Astrocyte (in vitro differentiated cells and primary cell): ENCODE measurements around the gene ALDH3B2. TPM values are rescaled to one million over a fixed set of nuclear protein-coding genes. Genes with fewer than 3 reads are reported as not detected.

Source experiments
- DNase-seq: peaks from one replicate; pipeline ENCODE4 v3.0.0-alpha.2; 2010; ENCODE audit warnings: low read depth
- FAIRE-seq: peaks from 2 replicates; lab custom pipeline; 2011; peaks lifted over from hg19 to GRCh38; lab: Jason Lieb, UNC
- H2AFZ ChIP-seq: 2 replicates; pipeline ENCODE4 v1.6.0; 2012; ENCODE audit warnings: low read depth, low read length, inconsistent platforms
- H3K27ac ChIP-seq: 2 replicates; pipeline ENCODE4 v1.5.1; 2011; ENCODE audit warnings: low read depth, low read length, inconsistent platforms
- H3K27me3 ChIP-seq: 2 replicates; pipeline ENCODE4 v1.6.0; 2011; ENCODE audit warnings: low read length, inconsistent platforms; ENCODE audit not compliant: insufficient read depth
- H3K36me3 ChIP-seq: 2 replicates; pipeline ENCODE4 v1.5.1; 2011; ENCODE audit warnings: low read length, inconsistent platforms; ENCODE audit not compliant: insufficient read depth
- H3K4me1 ChIP-seq: 2 replicates; pipeline ENCODE4 v1.5.1; 2011; ENCODE audit warnings: low read length, inconsistent platforms; ENCODE audit not compliant: insufficient read depth
- H3K4me2 ChIP-seq: 2 replicates; pipeline ENCODE4 v1.6.0; 2012; ENCODE audit warnings: low read length, inconsistent platforms
- H3K4me3 ChIP-seq: 2 replicates; pipeline ENCODE4 v1.5.1; 2011; ENCODE audit warnings: low read depth, mild to moderate bottlenecking, low read length, inconsistent platforms; ENCODE audit not compliant: insufficient read depth
- H3K79me2 ChIP-seq: 2 replicates; pipeline ENCODE4 v1.6.0; 2012; ENCODE audit warnings: mild to moderate bottlenecking, low read length, inconsistent platforms; ENCODE audit not compliant: insufficient read depth
- H3K9ac ChIP-seq: 2 replicates; pipeline ENCODE4 v1.6.0; 2012; ENCODE audit warnings: mild to moderate bottlenecking, low read length, inconsistent platforms
- H3K9me3 ChIP-seq: 2 replicates; pipeline ENCODE4 v1.5.1; 2012; ENCODE audit warnings: low read depth, mild to moderate bottlenecking, low read length, inconsistent platforms; ENCODE audit not compliant: insufficient read depth
- H4K20me1 ChIP-seq: 2 replicates; pipeline ENCODE4 v1.6.0; 2012; ENCODE audit warnings: low read length, inconsistent platforms; ENCODE audit not compliant: insufficient read depth
- H3K27ac Mint-ChIP-seq: one replicate; pipeline ENCODE4 v1.8.0; 2021; ENCODE audit warnings: mild to moderate bottlenecking, mixed read lengths; ENCODE audit not compliant: unreplicated experiment
- H3K27me3 Mint-ChIP-seq: one replicate; pipeline ENCODE4 v1.8.0; 2021; ENCODE audit warnings: low read depth, mixed read lengths; ENCODE audit not compliant: unreplicated experiment
- H3K36me3 Mint-ChIP-seq: one replicate; pipeline ENCODE4 v1.8.0; 2021; ENCODE audit warnings: low read depth, mixed read lengths; ENCODE audit not compliant: unreplicated experiment
- H3K4me1 Mint-ChIP-seq: one replicate; pipeline ENCODE4 v1.8.0; 2021; ENCODE audit warnings: low read depth, mixed read lengths; ENCODE audit not compliant: unreplicated experiment
- H3K4me3 Mint-ChIP-seq: one replicate; pipeline ENCODE4 v1.8.0; 2021; ENCODE audit warnings: mild to moderate bottlenecking, moderate library complexity, mixed read lengths; ENCODE audit not compliant: unreplicated experiment
- H3K9me3 Mint-ChIP-seq: one replicate; pipeline ENCODE4 v1.8.0; 2021; ENCODE audit warnings: mild to moderate bottlenecking, mixed read lengths; ENCODE audit not compliant: unreplicated experiment
- EZH2 ChIP-seq: IDR thresholded peaks from 2 replicates; pipeline ENCODE4 v1.6.1; 2012; ENCODE audit warnings: mild to moderate bottlenecking, low read length, inconsistent platforms; ENCODE audit not compliant: insufficient read depth
- total RNA-seq: library from RNA; stranded (reverse); gene quantifications from 2 replicates; pipeline ENCODE4 v1.2.1, GENCODE V29; 2021
- TF ChIP-seq, protein P1 (sequence below): IDR thresholded peaks from 2 replicates; pipeline ENCODE4 v1.5.1; 2011; ENCODE audit warnings: low read depth, mild to moderate bottlenecking, inconsistent platforms, low read length, moderate library complexity; ENCODE audit not compliant: insufficient read depth

ALDH3B2 gene
- total RNA-seq, 1 donor from 2014 or later, result not detected

GRCh38 chr11:67649634-67650510, 24.6 kb downstream of the ALDH3B2 start:
- FAIRE-seq (no peak), DNase-seq (no peak)
- peaks cover 3% of the 10 kb centered on the region for H3K9me3 ChIP-seq
- H3K9ac ChIP-seq, result no peak overlapping the region
- no peaks in the 10 kb centered on the region for H4K20me1 ChIP-seq
- no peaks in the 10 kb centered on the region for H3K9me3 Mint-ChIP-seq
- H3K27ac Mint-ChIP-seq, result no peak overlapping the region
- no peak overlapping the region for H3K4me3 Mint-ChIP-seq
- H3K4me3 ChIP-seq, result no peak overlapping the region
- H3K4me1 Mint-ChIP-seq, result no peaks in the 10 kb centered on the region
- H3K36me3 ChIP-seq, result no peaks in the 10 kb centered on the region
- no peaks in the 10 kb centered on the region for H3K4me1 ChIP-seq
- TF ChIP-seq, protein P1, sequence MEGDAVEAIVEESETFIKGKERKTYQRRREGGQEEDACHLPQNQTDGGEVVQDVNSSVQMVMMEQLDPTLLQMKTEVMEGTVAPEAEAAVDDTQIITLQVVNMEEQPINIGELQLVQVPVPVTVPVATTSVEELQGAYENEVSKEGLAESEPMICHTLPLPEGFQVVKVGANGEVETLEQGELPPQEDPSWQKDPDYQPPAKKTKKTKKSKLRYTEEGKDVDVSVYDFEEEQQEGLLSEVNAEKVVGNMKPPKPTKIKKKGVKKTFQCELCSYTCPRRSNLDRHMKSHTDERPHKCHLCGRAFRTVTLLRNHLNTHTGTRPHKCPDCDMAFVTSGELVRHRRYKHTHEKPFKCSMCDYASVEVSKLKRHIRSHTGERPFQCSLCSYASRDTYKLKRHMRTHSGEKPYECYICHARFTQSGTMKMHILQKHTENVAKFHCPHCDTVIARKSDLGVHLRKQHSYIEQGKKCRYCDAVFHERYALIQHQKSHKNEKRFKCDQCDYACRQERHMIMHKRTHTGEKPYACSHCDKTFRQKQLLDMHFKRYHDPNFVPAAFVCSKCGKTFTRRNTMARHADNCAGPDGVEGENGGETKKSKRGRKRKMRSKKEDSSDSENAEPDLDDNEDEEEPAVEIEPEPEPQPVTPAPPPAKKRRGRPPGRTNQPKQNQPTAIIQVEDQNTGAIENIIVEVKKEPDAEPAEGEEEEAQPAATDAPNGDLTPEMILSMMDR, result no peak
- TF ChIP-seq EZH2, result no peak
- H3K27me3 Mint-ChIP-seq, result peaks cover 15% of the 10 kb centered on the region
- no peaks in the 10 kb centered on the region for H3K36me3 Mint-ChIP-seq
- H3K27me3 ChIP-seq, result peaks cover 2% of the 10 kb centered on the region
- H3K4me2 ChIP-seq, result no peak overlapping the region
- H3K79me2 ChIP-seq, result no peaks in the 10 kb centered on the region
- H2AFZ ChIP-seq, result no peak overlapping the region
- no peak overlapping the region for H3K27ac ChIP-seq

DNA sequence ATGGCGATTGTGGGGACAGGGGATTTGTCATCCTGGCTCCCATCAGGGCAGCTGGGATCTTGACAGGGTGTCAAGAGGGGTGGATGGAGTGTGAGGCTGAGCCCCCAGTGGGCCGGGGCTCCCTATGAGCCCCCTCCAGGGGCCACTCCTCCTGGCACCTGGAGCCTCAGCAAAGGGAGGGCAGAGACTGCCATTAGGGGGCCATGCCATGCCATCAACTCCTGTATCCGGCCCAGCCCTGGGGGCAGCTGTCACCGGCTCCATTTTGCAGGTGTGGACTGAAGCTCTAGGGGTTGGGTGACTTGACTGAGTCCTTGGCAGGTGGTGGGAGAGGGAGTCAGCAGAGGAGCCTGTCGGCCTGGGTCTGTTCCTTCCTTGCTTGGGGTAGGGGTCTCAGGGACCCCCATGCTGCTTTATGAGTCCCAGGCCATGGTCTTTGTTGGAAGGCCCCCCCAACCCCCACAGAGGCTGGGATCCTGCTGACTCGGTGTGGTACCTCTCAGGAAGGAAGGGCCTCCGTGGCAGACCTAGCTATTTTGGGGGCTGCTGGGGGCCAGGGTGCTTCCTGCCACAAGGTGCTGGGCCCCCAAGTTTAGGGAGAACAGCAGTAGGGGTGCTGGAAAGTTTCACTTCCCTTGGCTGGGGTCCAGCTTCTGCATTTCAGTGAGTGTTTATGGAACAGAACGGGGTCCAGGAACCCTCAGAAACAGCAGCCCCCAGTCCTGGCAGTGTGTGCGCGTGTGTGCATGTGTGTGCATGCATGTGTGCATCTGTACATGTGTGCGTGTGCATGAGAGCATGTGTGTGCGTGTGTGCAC, 25.4 kb downstream of the ALDH3B2 start:
- H3K4me1 ChIP-seq, result no peaks in the 10 kb centered on the region
- Mint-ChIP-seq H3K9me3 (peaks cover under 1% of the 10 kb centered on the region), H3K27ac (no peak overlapping the region), H3K36me3 (no peaks in the 10 kb centered on the region), H3K4me1 (no peaks in the 10 kb centered on the region), H3K27me3 (peaks cover 15% of the 10 kb centered on the region), H3K4me3 (no peak overlapping the region)
- no peak overlapping the region for H3K4me3 ChIP-seq
- H2AFZ ChIP-seq, result no peak overlapping the region
- peaks cover 3% of the 10 kb centered on the region for H3K9me3 ChIP-seq
- H3K36me3 ChIP-seq, result no peaks in the 10 kb centered on the region
- H3K27me3 ChIP-seq, result peaks cover 2% of the 10 kb centered on the region
- no peak for FAIRE-seq
- H3K9ac ChIP-seq, result no peak overlapping the region
- no peak overlapping the region for H3K27ac ChIP-seq
- TF ChIP-seq, protein P1, result no peak
- no peak for TF ChIP-seq EZH2
- DNase-seq, result no peak
- H4K20me1 ChIP-seq, result no peaks in the 10 kb centered on the region
- no peak overlapping the region for H3K4me2 ChIP-seq
- H3K79me2 ChIP-seq, result no peaks in the 10 kb centered on the region
